OCI-LY1 (cell line): ENCODE data around the gene S100A2.

ENCODE experiments used
- H2AFZ ChIP-seq: fragments of 200-600 bp; sonication (generic), shearing (Covaris generic); 2 replicates; pipeline ENCODE4 v1.6.0; 2014; ENCODE audit warnings: antibody characterized with exemption, mild to moderate bottlenecking, low read length
- H3F3A ChIP-seq: fragments of 200-600 bp; sonication (generic), shearing (Covaris generic); 2 replicates; pipeline ENCODE4 v1.6.0; 2014; ENCODE audit warnings: mild to moderate bottlenecking, antibody characterized with exemption, low read length, moderate library complexity; ENCODE audit not compliant: insufficient read depth
- H3K27ac ChIP-seq: fragments of 200-600 bp; sonication (generic); 2 replicates; pipeline ENCODE4 v1.5.1; 2014; ENCODE audit warnings: low read length, mixed run types, mild to moderate bottlenecking, low read depth; ENCODE audit not compliant: poor library complexity, severe bottlenecking
- H3K27me3 ChIP-seq: fragments of 200-600 bp; sonication (generic); 2 replicates; pipeline ENCODE4 v1.6.0; 2014; ENCODE audit warnings: antibody characterized with exemption, mild to moderate bottlenecking, low read length, moderate library complexity; ENCODE audit not compliant: insufficient read depth
- H3K36me3 ChIP-seq: fragments of 200-600 bp; sonication (generic); 2 replicates; pipeline ENCODE4 v1.6.1; 2014; ENCODE audit warnings: mild to moderate bottlenecking, antibody characterized with exemption, low read length, moderate library complexity, mixed read lengths; ENCODE audit not compliant: insufficient read depth
- H3K4me1 ChIP-seq: fragments of 200-600 bp; sonication (generic); 2 replicates; pipeline ENCODE4 v1.5.1; 2014; ENCODE audit warnings: mild to moderate bottlenecking, low read length, moderate library complexity; ENCODE audit not compliant: insufficient read depth, severe bottlenecking
- H3K4me2 ChIP-seq: fragments of 200-600 bp; sonication (generic), shearing (Covaris generic); 2 replicates; pipeline ENCODE4 v1.6.1; 2014; ENCODE audit warnings: low read length
- H3K4me3 ChIP-seq: fragments of 200-600 bp; sonication (generic); 2 replicates; pipeline ENCODE4 v1.5.1; 2014; ENCODE audit warnings: low read length, low read depth, mild to moderate bottlenecking, mixed read lengths; ENCODE audit not compliant: poor library complexity, severe bottlenecking
- H3K79me2 ChIP-seq: fragments of 200-600 bp; shearing (Covaris generic); 2 replicates; pipeline ENCODE4 v1.6.1; 2016; ENCODE audit warnings: mixed run types, low read length, mixed read lengths; ENCODE audit not compliant: insufficient read depth
- H3K9ac ChIP-seq: fragments of 200-600 bp; sonication (generic), shearing (Covaris generic); 2 replicates; pipeline ENCODE4 v1.6.1; 2014; ENCODE audit warnings: mild to moderate bottlenecking, low read length, mixed read lengths
- H3K9me2 ChIP-seq: fragments of 200-600 bp; sonication (generic), shearing (Covaris generic); 2 replicates; pipeline ENCODE4 v1.6.1; 2014; ENCODE audit warnings: low read depth, mild to moderate bottlenecking, low read length, mixed read lengths
- H3K9me3 ChIP-seq: fragments of 200-600 bp; shearing (Covaris generic); 2 replicates; pipeline ENCODE4 v1.6.1; 2014; ENCODE audit warnings: low read length, mixed read lengths
- H4K20me1 ChIP-seq: fragments of 200-600 bp; sonication (generic), shearing (Covaris generic); 2 replicates; pipeline ENCODE4 v1.6.0; 2016; ENCODE audit warnings: mild to moderate bottlenecking, low read length; ENCODE audit not compliant: insufficient read depth
- CTCF ChIP-seq: fragments of 200-600 bp; sonication (generic), shearing (Covaris generic); IDR thresholded peaks from 2 replicates; pipeline ENCODE4 v1.5.1; 2017; ENCODE audit warnings: mild to moderate bottlenecking, antibody characterized with exemption, low read length, moderate library complexity, mixed read lengths
- EZH2 ChIP-seq: fragments of 200-600 bp; sonication (generic), shearing (Covaris generic); IDR thresholded peaks from 2 replicates; pipeline ENCODE4 v1.8.0; 2017; ENCODE audit warnings: borderline replicate concordance, mixed run types, mild to moderate bottlenecking, antibody characterized with exemption, low read length, moderate library complexity, mixed read lengths

The S100A2 gene

GRCh38 chr1:153534925-153535241 is 30.8 kb downstream of the S100A2 start:
- H2AFZ ChIP-seq: no peak overlapping the region
- no peak overlapping the region for H3K9ac ChIP-seq
- no peaks in the 10 kb centered on the region for H4K20me1 ChIP-seq
- no peak overlapping the region for H3K27ac ChIP-seq
- H3K4me2 ChIP-seq: no peak overlapping the region
- no peak overlapping the region for H3K4me3 ChIP-seq
- TF ChIP-seq CTCF: no peak
- TF ChIP-seq EZH2: no peak
- H3K4me1 ChIP-seq: peaks cover 7% of the 10 kb centered on the region
- no peaks in the 10 kb centered on the region for H3F3A ChIP-seq
- H3K36me3 ChIP-seq: no peaks in the 10 kb centered on the region
- H3K27me3 ChIP-seq: no peaks in the 10 kb centered on the region
- no peaks in the 10 kb centered on the region for H3K9me3 ChIP-seq
- no peaks in the 10 kb centered on the region for H3K9me2 ChIP-seq
- no peaks in the 10 kb centered on the region for H3K79me2 ChIP-seq

GRCh38 chr1:153534226-153534924 is 31.3 kb downstream of the S100A2 start:
- no peaks in the 10 kb centered on the region for H4K20me1 ChIP-seq
- no peak for TF ChIP-seq EZH2
- no peak for TF ChIP-seq CTCF
- H3K36me3 ChIP-seq: no peaks in the 10 kb centered on the region
- H3K9ac ChIP-seq: no peak overlapping the region
- peaks cover 7% of the 10 kb centered on the region for H3K4me1 ChIP-seq
- H3K27me3 ChIP-seq: no peaks in the 10 kb centered on the region
- no peak overlapping the region for H3K4me3 ChIP-seq
- H3K9me2 ChIP-seq: no peaks in the 10 kb centered on the region
- H3K9me3 ChIP-seq: no peaks in the 10 kb centered on the region
- H3K79me2 ChIP-seq: no peaks in the 10 kb centered on the region
- no peak overlapping the region for H2AFZ ChIP-seq
- no peak overlapping the region for H3K27ac ChIP-seq
- no peaks in the 10 kb centered on the region for H3F3A ChIP-seq
- no peak overlapping the region for H3K4me2 ChIP-seq

GRCh38 chr1:153533689-153534201 is 31.9 kb downstream of the S100A2 start:
- no peak overlapping the region for H3K4me2 ChIP-seq
- TF ChIP-seq CTCF: no peak
- H3K9me2 ChIP-seq: no peaks in the 10 kb centered on the region
- H3K36me3 ChIP-seq: no peaks in the 10 kb centered on the region
- no peaks in the 10 kb centered on the region for H3K27me3 ChIP-seq
- no peaks in the 10 kb centered on the region for H3F3A ChIP-seq
- H2AFZ ChIP-seq: no peak overlapping the region
- peaks cover 7% of the 10 kb centered on the region for H3K4me1 ChIP-seq
- H4K20me1 ChIP-seq: no peaks in the 10 kb centered on the region
- no peak overlapping the region for H3K9ac ChIP-seq
- no peaks in the 10 kb centered on the region for H3K9me3 ChIP-seq
- no peaks in the 10 kb centered on the region for H3K79me2 ChIP-seq
- H3K4me3 ChIP-seq: no peak overlapping the region
- H3K27ac ChIP-seq: no peak overlapping the region
